Right renal pelvis (tissue), 4 donors: ENCODE measurements around the gene SLC2A10. TPM values are rescaled to one million over a fixed set of nuclear protein-coding genes. Genes with fewer than 3 reads are reported as not detected.

Experiments used
- DNase-seq, 4 donors: peaks; one replicate each; pipeline ENCODE4 v3.0.0-alpha.2; 2013; ENCODE audit warnings: low read depth in 4 of 4, low spot score in 3 of 4, missing footprints in 1 of 4
- polyA plus RNA-seq, 4 donors: library from polyadenylated mRNA; unstranded; fragments of 120-200 nt; gene quantifications; one replicate each; pipeline ENCODE4 v1.2.1, GENCODE V29; 2013; ENCODE audit not compliant: insufficient read length in 4 of 4

Gene SLC2A10
- polyA plus RNA-seq, 4 donors = 16.9 to 17.7 (median 17.1) TPM

- DNase-seq = no peak
These were observed 49.6 kb downstream of the SLC2A10 start for GRCh38 chr20:46758929-46759669.

GRCh38 chr20:46761566-46761965, 52.1 kb downstream of the SLC2A10 start:
- DNase-seq = no peak

GRCh38 chr20:46764068-46764467, 54.6 kb downstream of the SLC2A10 start:
- no peak for DNase-seq

GRCh38 chr20:46765506-46766120, 56.2 kb downstream of the SLC2A10 start:
- no peak for DNase-seq

- no peak for DNase-seq
These were observed 57.8 kb downstream of the SLC2A10 start for GRCh38 chr20:46767127-46767761.

- DNase-seq = no peak
These were observed 61.1 kb downstream of the SLC2A10 start for GRCh38 chr20:46770330-46771194.

- DNase-seq = no peak
These were observed 61.7 kb downstream of the SLC2A10 start for GRCh38 chr20:46771195-46771588.

GRCh38 chr20:46772901-46773300, 63.5 kb downstream of the SLC2A10 start:
- DNase-seq = no peak

- no peak for DNase-seq
These were observed 64.2 kb downstream of the SLC2A10 start for GRCh38 chr20:46773680-46774079.

- DNase-seq = no peak
These were observed 64.8 kb downstream of the SLC2A10 start for GRCh38 chr20:46774236-46774635.

- no peak for DNase-seq
These were observed 65.6 kb downstream of the SLC2A10 start for GRCh38 chr20:46774943-46775560.

- DNase-seq = no peak
These were observed 66.4 kb downstream of the SLC2A10 start for GRCh38 chr20:46775806-46776205.

- no peak for DNase-seq
These were observed 67.9 kb downstream of the SLC2A10 start for GRCh38 chr20:46777331-46777730.

GRCh38 chr20:46779831-46780230, 70.4 kb downstream of the SLC2A10 start:
- no peak for DNase-seq

GRCh38 chr20:46784436-46785127, 75.1 kb downstream of the SLC2A10 start:
- DNase-seq = no peak

Other genes starting within 250 kb of the SLC2A10 start
- gene ZNF334, start 196.1 kb upstream of the SLC2A10 start, polyA plus RNA-seq = 10 to 100 TPM; 22.9 to 33.9 (median 28.2) TPM
- not detected for gene OCSTAMP, start 159.0 kb upstream of the SLC2A10 start, polyA plus RNA-seq
- gene SLC13A3, start 58.2 kb upstream of the SLC2A10 start, polyA plus RNA-seq = 10 to 100 TPM; 10.2 to 29.1 (median 16.3) TPM
- 10 to 100 TPM; 15.4 to 20.7 (median 17.8) TPM for gene TP53RK, start 20.2 kb upstream of the SLC2A10 start, polyA plus RNA-seq
- 1 to 10 TPM in 2 of 4 donors, under 1 TPM in 2; 0.67 to 1.7 (median 1.0) TPM for gene EYA2, start 185.2 kb downstream of the SLC2A10 start, polyA plus RNA-seq